Stimulated activated effector memory CD8-positive, alpha-beta T cell treated with anti-CD3 and anti-CD28 coated beads, Interleukin-12 subunit alpha, Interleukin-12 subunit beta, amount 100 ng/mL, for 72 hours (primary cell): ENCODE results near the gene SYPL2.
"Not testable (repeated sequence)": the region's sequence is repeated elsewhere in the genome, so short reads cannot be mapped to it uniquely, and the experiment has no call there.

Source experiments
- ATAC-seq: fragments of 150-1000 bp; cut with Tn5 transposase; 2 replicates; pipeline ENCODE4 v1.10.0; 2021
- DNase-seq, 2 donors: peaks; one replicate each; pipeline ENCODE4 v3.0.0; 2021 to 2022; ENCODE audit warnings: low spot score in 2 of 2
- H3K27ac Mint-ChIP-seq: one replicate; pipeline ENCODE4 v1.8.0; 2022; ENCODE audit warnings: mild to moderate bottlenecking, mixed read lengths
- H3K36me3 Mint-ChIP-seq: one replicate; pipeline ENCODE4 v1.8.0; 2022; ENCODE audit warnings: mild to moderate bottlenecking, mixed read lengths
- H3K4me1 Mint-ChIP-seq: one replicate; pipeline ENCODE4 v1.8.0; 2022; ENCODE audit warnings: mixed read lengths
- H3K4me3 Mint-ChIP-seq: one replicate; pipeline ENCODE4 v1.8.0; 2022; ENCODE audit warnings: mild to moderate bottlenecking, mixed read lengths
- H3K9me3 Mint-ChIP-seq: one replicate; pipeline ENCODE4 v1.8.0; 2022; ENCODE audit warnings: mixed read lengths

SYPL2 gene

DNA sequence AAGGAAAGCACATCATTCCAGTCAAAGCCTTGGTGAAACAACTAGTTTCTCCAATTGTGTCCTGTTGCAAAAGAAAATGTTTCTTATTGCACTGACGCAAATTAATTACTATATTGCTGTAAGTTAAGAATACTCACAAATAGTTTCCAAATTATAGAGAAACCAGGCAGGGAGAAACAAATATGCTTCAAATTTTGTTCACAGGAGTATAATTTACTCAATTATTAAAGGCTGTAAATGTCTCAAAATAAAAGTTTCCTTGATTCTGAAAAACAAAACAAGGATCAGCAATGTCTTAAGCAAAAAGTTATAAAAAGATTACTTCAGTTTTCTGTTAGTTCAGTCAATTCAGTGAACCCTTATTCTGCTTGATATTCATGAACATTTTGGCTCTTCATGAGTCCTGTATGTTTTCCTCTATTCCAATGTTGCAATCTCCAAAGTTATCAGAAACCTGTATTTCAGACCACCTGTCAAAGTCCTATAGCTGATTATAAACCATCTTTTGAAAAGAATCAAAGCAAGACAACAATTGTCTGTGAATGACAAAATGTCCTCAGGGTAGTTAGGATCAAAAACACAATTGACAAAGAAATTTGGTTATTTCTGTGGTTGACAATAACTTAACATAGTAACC lies 11.7 kb upstream of the SYPL2 start:
- H3K36me3 Mint-ChIP-seq = no peaks in the 10 kb centered on the region
- H3K9me3 Mint-ChIP-seq = peaks cover 2% of the 10 kb centered on the region
- H3K4me1 Mint-ChIP-seq = no peaks in the 10 kb centered on the region
- ATAC-seq (no peak), DNase-seq (no peak)
- H3K4me3 Mint-ChIP-seq = no peak overlapping the region
- H3K27ac Mint-ChIP-seq = no peak overlapping the region

DNA sequence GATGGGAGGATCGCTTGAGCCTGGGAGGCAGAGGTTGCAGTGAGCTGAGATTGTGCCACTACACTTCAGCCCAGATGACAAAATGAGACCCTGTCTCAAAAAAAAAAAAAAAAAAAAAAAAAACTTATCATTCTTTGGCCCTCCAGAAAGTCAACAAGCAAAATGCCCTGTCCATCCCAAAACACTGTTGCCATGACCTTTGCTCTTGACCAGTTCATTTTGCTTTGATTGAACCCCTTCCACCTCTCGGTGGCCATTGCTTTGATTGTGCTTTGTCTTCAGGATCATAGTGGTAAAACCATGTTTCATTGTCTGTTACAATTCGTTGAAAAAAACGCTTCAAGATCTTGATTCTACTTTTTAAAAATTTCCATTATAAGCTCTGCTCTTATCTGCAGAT lies 8.5 kb upstream of the SYPL2 start:
- no peak overlapping the region for H3K4me3 Mint-ChIP-seq
- no peak overlapping the region for H3K27ac Mint-ChIP-seq
- DNase-seq (no peak), ATAC-seq (no peak)
- no peaks in the 10 kb centered on the region for H3K4me1 Mint-ChIP-seq
- H3K36me3 Mint-ChIP-seq = no peaks in the 10 kb centered on the region
- peaks cover 2% of the 10 kb centered on the region for H3K9me3 Mint-ChIP-seq

DNA sequence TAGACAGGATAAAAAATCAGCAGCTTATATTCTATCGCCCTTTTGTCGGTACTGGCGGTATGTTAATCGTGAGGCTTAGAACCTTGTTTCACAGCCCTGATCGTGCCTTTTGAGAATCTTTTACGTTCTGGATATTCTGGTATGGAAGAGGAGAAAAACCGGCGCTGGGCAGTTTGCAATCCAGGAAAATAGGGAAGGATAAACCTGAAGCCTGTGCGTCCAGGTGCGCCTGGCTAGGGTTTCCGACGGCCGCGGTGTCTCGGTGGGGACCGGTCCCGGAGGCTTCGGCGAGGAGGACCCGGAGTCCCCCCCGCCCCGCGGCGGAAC lies 258 bp upstream of the SYPL2 start:
- H3K4me3 Mint-ChIP-seq = peak overlapping the region; percentile 43
- no peaks in the 10 kb centered on the region for H3K36me3 Mint-ChIP-seq
- ATAC-seq = no peak
- no peaks in the 10 kb centered on the region for H3K9me3 Mint-ChIP-seq
- no peak for DNase-seq
- no peaks in the 10 kb centered on the region for H3K4me1 Mint-ChIP-seq
- H3K27ac Mint-ChIP-seq = no peak overlapping the region

DNA sequence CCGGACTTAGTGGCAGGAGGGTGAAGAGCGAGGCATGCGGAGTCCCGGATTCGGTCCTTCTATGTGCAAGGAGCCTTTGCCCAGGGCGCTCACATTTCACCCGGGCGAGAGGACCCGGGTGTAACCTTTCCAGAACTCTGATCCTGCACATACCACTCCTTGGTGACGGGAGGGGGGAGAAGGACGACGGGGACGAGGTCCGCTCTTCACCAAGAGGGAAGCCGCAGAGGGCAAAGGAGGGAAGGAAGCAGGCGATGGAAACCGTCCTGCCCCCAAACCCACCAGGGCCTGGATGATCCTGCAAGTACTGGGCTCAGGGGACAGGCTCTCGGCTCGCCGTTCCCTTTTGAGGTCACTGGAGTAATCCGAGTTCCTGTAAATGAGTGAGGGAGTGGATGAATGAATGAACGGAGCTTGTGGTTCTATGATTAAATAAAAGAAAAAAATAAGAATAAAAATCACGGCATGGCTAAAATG lies 993 bp downstream of the SYPL2 start:
- DNase-seq = peak in 1 of 2 donors; percentile 41
- Mint-ChIP-seq H3K36me3 (no peaks in the 10 kb centered on the region), H3K4me1 (no peaks in the 10 kb centered on the region), H3K4me3 (peak overlapping the region; percentile 43), H3K27ac (no peak overlapping the region), H3K9me3 (no peaks in the 10 kb centered on the region)
- no peak for ATAC-seq

DNA sequence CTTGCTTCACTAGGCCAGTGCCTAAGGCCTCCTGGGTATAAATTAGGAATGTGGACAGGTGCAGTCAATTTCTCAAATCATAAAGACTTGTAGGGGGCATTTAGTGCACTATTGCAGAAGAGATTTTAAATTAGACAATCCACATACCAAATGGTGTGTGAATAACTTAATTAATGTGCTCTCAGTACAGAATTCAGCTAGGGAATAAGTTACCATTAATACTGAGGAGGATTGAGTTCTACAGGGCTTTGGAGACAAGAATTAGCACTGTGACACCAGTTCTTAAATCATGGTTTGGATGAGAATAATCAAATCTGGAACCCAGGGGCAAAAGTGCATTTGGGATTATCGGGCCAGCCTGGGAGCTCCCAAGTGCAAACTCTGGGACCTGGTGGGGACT lies 1.7 kb downstream of the SYPL2 start:
- Mint-ChIP-seq H3K27ac (no peak overlapping the region), H3K9me3 (no peaks in the 10 kb centered on the region), H3K36me3 (no peaks in the 10 kb centered on the region), H3K4me3 (no peak overlapping the region), H3K4me1 (no peaks in the 10 kb centered on the region)
- DNase-seq = peak in 1 of 2 donors; percentile 41
- ATAC-seq = no peak

DNA sequence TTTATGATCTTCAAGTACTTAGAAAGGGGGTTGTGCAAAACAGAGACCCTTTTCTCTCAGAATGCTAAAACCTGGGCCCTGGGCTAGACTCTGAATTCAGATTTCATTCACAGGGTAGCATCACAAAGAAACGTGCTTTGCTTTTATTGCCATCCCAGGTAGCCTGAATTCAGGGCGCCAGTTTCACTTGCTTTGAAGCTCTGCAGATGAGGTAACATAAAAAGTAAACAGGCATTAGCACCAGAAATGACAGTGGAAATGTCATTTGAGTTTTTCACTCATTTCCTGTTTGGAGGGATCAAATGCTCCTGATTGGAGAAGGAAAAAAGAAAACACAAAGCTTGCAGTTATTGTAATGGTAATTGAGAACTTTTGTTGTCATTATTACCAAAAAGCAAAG lies 2.6 kb downstream of the SYPL2 start:
- Mint-ChIP-seq H3K36me3 (no peaks in the 10 kb centered on the region), H3K9me3 (no peaks in the 10 kb centered on the region), H3K4me3 (no peak overlapping the region), H3K4me1 (no peaks in the 10 kb centered on the region), H3K27ac (no peak overlapping the region)
- ATAC-seq = no peak
- peak in 1 of 2 donors; percentile 13 for DNase-seq

DNA sequence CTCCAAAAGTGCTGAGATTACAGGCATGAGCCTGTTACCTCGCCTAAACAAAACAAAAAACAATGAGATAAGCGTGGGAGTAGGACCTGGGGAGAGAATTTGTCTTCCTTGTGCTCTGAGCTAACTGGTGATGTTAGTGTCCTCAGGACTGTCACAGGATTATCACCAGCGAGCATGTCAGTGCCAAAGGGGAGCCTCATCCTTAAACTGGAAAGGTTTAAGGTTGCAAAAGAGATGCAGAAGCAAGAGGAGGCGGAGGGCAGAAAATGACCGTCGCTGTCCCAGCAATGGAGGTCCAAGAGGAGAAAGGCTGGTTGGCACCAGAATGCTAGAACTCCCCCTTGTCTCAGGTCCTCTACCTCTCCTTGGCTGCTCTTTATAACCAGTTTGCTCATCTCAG lies 3.9 kb downstream of the SYPL2 start:
- Mint-ChIP-seq H3K4me1 (no peaks in the 10 kb centered on the region), H3K9me3 (no peaks in the 10 kb centered on the region), H3K4me3 (no peak overlapping the region), H3K27ac (no peak overlapping the region), H3K36me3 (no peaks in the 10 kb centered on the region)
- DNase-seq = peak in 1 of 2 donors; percentile 34
- ATAC-seq = no peak

DNA sequence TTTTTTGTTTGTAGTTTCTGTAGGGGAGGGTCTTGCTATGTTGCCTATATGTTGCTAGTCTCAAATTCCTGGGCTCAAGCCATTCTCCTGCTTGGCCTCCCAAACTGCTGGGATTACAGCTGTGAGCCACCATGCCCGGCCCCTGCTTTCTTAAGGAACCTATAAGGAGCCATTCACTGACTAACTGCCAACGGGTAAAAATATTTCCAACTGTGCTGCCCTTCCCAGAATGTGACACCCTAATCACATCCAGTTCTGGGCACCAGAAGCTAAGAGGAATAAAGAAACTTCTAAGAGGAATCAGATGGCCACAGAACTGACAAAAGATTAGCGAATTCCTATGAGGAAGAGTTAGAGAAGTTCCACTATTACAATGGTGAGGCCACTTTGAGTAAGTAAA lies 6.4 kb downstream of the SYPL2 start:
- Mint-ChIP-seq H3K36me3 (no peaks in the 10 kb centered on the region), H3K9me3 (no peaks in the 10 kb centered on the region), H3K4me3 (no peak overlapping the region), H3K27ac (no peak overlapping the region), H3K4me1 (no peaks in the 10 kb centered on the region)
- DNase-seq (no peak), ATAC-seq (no peak)

DNA sequence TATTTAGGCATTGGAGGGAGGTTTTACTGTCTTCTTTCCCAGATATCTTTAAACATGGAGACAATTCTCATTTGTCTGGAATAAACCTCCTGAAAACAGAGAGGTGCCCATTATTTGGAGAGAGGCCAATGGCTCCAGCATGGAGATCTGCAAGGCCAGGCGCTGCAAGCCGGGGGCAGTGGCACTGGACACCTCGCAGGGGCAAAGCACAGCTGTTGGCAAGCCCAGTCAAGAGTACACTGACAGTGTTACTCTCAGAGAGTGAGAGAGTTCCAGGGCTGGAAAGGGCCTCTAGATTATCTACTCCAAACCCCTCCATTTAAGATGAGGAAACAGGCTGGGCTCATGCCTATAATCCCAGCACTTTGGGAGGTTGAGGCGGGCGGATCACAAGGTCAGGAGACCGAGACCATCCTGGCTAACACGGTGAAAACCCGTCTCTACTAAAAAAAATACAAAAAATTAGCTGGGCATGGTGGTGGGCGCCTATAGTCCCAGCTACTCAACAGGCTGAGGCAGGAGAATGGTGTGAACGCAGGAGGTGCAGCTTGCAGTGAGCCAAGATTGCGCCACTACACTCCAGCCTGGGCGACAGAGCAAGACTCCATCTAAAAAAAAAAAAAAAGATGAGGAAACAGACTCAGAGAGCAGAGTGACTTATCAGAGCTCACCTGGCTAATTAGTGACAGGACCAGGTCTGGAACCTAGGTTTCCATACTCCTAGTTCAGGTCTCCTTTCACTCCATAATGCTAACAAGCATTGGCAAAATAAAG lies 7.1 kb downstream of the SYPL2 start:
- DNase-seq = peak in 1 of 2 donors; percentile 23
- not testable (repeated sequence) for H3K4me1 Mint-ChIP-seq, H3K9me3 Mint-ChIP-seq, H3K4me3 Mint-ChIP-seq, H3K27ac Mint-ChIP-seq, H3K36me3 Mint-ChIP-seq, ATAC-seq

DNA sequence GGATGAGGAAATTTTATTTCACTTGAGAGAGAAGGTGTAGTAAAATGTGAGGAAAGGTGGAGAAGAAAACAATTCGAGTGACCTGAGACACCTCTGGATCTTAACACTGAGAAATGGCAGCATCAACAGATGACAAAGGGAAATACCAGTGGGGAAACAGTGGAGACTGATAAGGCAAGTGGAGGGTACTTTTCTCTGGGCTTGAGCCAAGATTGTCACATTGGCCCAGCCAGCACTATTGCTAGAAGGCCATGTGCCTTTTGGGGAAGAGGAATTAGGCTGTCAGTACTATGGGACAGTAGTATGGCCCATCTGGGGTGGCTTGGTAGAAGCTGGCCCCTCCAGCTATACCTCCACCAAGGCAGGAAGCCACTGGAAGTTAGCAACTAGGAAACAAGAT lies 8.4 kb downstream of the SYPL2 start:
- Mint-ChIP-seq H3K27ac (no peak overlapping the region), H3K4me3 (no peak overlapping the region), H3K4me1 (no peaks in the 10 kb centered on the region), H3K9me3 (no peaks in the 10 kb centered on the region), H3K36me3 (no peaks in the 10 kb centered on the region)
- DNase-seq (no peak), ATAC-seq (no peak)

DNA sequence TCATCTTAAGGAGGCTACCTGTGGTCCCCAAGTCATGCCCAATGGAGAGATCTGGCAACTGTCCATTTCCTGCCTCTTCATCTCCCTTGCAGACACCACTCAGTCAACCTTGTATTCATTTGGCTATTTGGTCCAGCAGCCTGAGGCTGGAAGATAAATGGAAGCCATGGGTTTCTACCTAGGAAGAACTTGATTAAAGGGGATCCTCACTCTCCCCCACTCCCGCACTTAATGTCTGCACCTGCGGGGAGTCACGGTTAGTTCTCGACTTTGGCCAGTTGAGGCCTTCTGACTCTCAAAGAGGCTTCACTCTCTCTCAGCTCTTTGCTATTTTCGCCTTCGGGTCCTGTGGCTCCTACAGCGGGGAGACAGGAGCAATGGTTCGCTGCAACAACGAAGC lies 8.9 kb downstream of the SYPL2 start:
- DNase-seq = no peak
- no peak overlapping the region for H3K27ac Mint-ChIP-seq
- no peaks in the 10 kb centered on the region for H3K4me1 Mint-ChIP-seq
- no peak for ATAC-seq
- H3K4me3 Mint-ChIP-seq = no peak overlapping the region
- no peaks in the 10 kb centered on the region for H3K36me3 Mint-ChIP-seq
- no peaks in the 10 kb centered on the region for H3K9me3 Mint-ChIP-seq

DNA sequence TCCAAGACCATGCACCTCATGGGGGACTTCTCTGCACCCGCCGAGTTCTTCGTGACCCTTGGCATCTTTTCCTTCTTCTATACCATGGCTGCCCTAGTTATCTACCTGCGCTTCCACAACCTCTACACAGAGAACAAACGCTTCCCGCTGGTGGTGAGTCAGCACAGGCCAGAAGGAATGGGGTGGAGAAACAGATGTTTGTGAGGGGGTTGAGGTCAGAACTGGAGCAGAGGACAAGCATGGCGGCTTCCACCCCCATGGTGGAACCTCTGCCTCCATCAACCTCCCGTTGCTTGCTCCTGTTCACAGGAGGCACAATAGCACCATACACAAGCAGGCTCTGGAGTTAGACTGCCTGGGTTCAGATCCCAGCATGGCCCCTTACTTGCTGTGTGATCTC lies 10.5 kb downstream of the SYPL2 start:
- Mint-ChIP-seq H3K36me3 (no peaks in the 10 kb centered on the region), H3K4me3 (no peak overlapping the region), H3K9me3 (no peaks in the 10 kb centered on the region), H3K27ac (no peak overlapping the region), H3K4me1 (no peaks in the 10 kb centered on the region)
- DNase-seq = no peak
- no peak for ATAC-seq

DNA sequence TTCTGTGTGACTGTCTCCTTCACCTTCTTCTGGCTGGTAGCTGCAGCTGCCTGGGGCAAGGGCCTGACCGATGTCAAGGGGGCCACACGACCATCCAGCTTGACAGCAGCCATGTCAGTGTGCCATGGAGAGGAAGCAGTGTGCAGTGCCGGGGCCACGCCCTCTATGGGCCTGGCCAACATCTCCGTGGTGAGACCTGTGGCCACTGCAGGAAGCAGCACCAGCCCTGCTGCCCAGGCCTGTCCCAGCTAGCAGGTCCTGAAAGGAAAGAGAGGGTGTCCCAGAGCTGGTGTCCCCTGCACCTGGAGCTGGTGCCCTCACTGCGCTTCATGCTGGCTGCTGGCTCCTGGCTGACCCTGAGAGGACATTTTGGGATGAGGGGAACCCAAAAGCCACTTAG lies 11.5 kb downstream of the SYPL2 start:
- DNase-seq (no peak), ATAC-seq (peak; percentile 42)
- H3K4me3 Mint-ChIP-seq = no peak overlapping the region
- H3K36me3 Mint-ChIP-seq = no peaks in the 10 kb centered on the region
- no peaks in the 10 kb centered on the region for H3K9me3 Mint-ChIP-seq
- H3K4me1 Mint-ChIP-seq = peaks cover 6% of the 10 kb centered on the region
- H3K27ac Mint-ChIP-seq = no peak overlapping the region

DNA sequence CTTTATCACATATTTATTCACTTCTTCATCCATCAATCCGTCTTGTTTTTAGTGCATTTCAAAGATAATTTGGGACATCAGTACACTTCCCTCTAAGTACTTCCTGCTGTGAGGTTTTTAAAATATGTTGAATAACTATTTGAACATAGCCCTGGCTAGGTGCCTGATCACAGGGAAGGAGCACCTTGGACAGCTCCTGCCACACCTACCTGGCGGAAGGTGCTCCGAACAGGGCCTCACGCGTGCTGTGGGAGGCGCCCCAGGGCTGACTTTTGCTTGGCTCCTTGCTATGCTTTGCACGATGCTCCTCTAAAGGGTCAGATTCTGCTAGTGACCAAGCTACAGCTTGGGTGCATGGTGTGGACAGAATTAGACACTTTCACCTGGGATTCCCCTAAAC lies 12.5 kb downstream of the SYPL2 start:
- Mint-ChIP-seq H3K4me3 (no peak overlapping the region), H3K9me3 (no peaks in the 10 kb centered on the region), H3K27ac (no peak overlapping the region), H3K4me1 (peaks cover 13% of the 10 kb centered on the region), H3K36me3 (peaks cover 7% of the 10 kb centered on the region)
- ATAC-seq (no peak), DNase-seq (no peak)

DNA sequence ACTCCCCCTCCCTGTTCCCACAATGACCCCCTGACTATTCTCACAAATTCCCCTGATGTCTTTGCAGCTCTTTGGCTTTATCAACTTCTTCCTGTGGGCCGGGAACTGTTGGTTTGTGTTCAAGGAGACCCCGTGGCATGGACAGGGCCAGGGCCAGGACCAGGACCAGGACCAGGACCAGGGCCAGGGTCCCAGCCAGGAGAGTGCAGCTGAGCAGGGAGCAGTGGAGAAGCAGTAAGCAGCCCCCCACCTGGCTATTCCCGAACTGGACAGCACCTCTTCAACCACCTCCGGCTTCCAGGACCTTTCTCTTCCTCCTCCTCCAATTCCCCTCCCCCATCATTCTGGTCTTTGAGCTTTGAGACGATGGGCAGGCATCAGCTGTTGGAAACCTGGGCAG lies 13.0 kb downstream of the SYPL2 start:
- Mint-ChIP-seq H3K4me1 (peaks cover 16% of the 10 kb centered on the region), H3K27ac (no peak overlapping the region), H3K36me3 (peaks cover 12% of the 10 kb centered on the region), H3K9me3 (no peaks in the 10 kb centered on the region), H3K4me3 (no peak overlapping the region)
- DNase-seq = no peak
- ATAC-seq = no peak

DNA sequence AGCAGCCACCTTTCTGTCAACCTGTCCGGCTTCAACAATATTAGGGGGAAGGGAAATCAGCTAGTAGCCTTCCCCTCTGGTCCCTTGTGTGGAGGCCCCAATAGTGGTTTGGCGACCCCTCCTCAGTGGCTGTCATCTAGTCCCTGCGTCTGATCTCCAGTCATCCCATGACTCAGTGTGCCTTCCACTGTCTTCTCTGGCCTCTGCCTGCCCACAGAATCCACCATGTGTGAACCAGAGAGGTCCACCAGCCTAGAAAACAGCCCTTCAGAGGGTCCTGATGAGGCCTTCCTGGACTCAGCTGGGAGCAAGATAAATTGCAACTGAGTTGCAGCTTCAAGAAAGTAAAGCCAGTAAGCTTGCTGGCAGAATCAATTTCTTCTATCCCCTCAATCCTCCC lies 13.6 kb downstream of the SYPL2 start:
- no peak overlapping the region for H3K27ac Mint-ChIP-seq
- ATAC-seq (no peak), DNase-seq (no peak)
- no peak overlapping the region for H3K4me3 Mint-ChIP-seq
- peaks cover 22% of the 10 kb centered on the region for H3K4me1 Mint-ChIP-seq
- peaks cover 18% of the 10 kb centered on the region for H3K36me3 Mint-ChIP-seq
- no peaks in the 10 kb centered on the region for H3K9me3 Mint-ChIP-seq
